Prostate gland (tissue), 2 donors: Measurements from ENCODE around the gene HOXB1.

Experiments used
- CTCF ChIP-seq, 4 experiments: fragments of 200-600 bp in 2 of 4; fragments of 450-650 bp in 2 of 4; sonication (generic) in 2 of 4; IDR thresholded peaks; 1 replicate in 3 of 4; 2 replicates in 1 of 4; pipeline ENCODE4 v1.5.1; 2016 to 2019; ENCODE audit warnings: antibody characterized with exemption in 4 of 4, mild to moderate bottlenecking in 2 of 4, moderate library complexity in 2 of 4
- POLR2A ChIP-seq: fragments of 450-650 bp; IDR thresholded peaks from one replicate; pipeline ENCODE4 v1.6.1; 2016; ENCODE audit warnings: antibody characterized with exemption, mild to moderate bottlenecking
- POLR2AphosphoS5 ChIP-seq: sonication (generic); formaldehyde crosslinking; IDR thresholded peaks from one replicate; pipeline ENCODE4 v1.6.1; 2017; ENCODE audit warnings: antibody characterized with exemption

GRCh38 chr17:48528936-48529682 is 1.7 kb downstream of the HOXB1 start:
- TF ChIP-seq CTCF (IDR thresholded peaks at IDR 0.05): no peak
- TF ChIP-seq POLR2A: no peak
- TF ChIP-seq POLR2AphosphoS5: no peak
